ENCODE data around the gene SETX. TPM values are rescaled to one million over a fixed set of nuclear protein-coding genes. Genes with fewer than 3 reads are reported as not detected.

The SETX gene
- total RNA-seq, 1 donor from 2014 or later: 78.2 TPM

GRCh38 chr9:132241840-132242620 lies 112.8 kb downstream of the SETX start:
- intact Hi-C loops (cut with micrococcal nuclease): loop anchor here (1.0 to 10.0 kb wide), 15 partner anchors 17 to 1827 kb away; partner anchors contain the start of genes BRD3, EXOSC2, FAM78A and MED27

GRCh38 chr9:132241483-132241839 lies 113.3 kb downstream of the SETX start:
- intact Hi-C loops (cut with micrococcal nuclease): loop anchor here (1.0 to 10.0 kb wide), 15 partner anchors 18 to 1827 kb away; partner anchors contain the start of genes BRD3, EXOSC2, FAM78A and MED27

- intact Hi-C loops (cut with micrococcal nuclease): loop anchor here (1.0 to 10.0 kb wide), 15 partner anchors 18 to 1828 kb away; partner anchors contain the start of genes BRD3, EXOSC2, FAM78A and MED27
Observed at GRCh38 chr9:132240841-132241482, 113.8 kb downstream of the SETX start.

GRCh38 chr9:132239999-132240840 lies 114.6 kb downstream of the SETX start:
- intact Hi-C loops (cut with micrococcal nuclease): loop anchor here (2.0 to 10.0 kb wide), 5 partner anchors 79 to 1829 kb away; partner anchors contain the start of genes BRD3, FAM78A and POMT1

- intact Hi-C loops (cut with micrococcal nuclease): no loop called here
Observed at GRCh38 chr9:132239518-132239917, 115.3 kb downstream of the SETX start.

- intact Hi-C loops (cut with micrococcal nuclease): no loop called here
Observed at GRCh38 chr9:132238992-132239391, 115.8 kb downstream of the SETX start.

- intact Hi-C loops (cut with micrococcal nuclease): no loop called here
Observed at GRCh38 chr9:132238026-132238972, 116.5 kb downstream of the SETX start.

- intact Hi-C loops (cut with micrococcal nuclease): no loop called here
Observed at GRCh38 chr9:132237481-132237880, 117.3 kb downstream of the SETX start.

GRCh38 chr9:132236662-132237311 lies 118.0 kb downstream of the SETX start:
- intact Hi-C loops (cut with micrococcal nuclease): loop anchor here (1.0 kb wide), 3 partner anchors 67 to 481 kb away; no protein-coding TSS in a partner anchor

GRCh38 chr9:132235894-132236661 lies 118.7 kb downstream of the SETX start:
- intact Hi-C loops (cut with micrococcal nuclease): loop anchor here (1.0 kb wide), 3 partner anchors 67 to 481 kb away; no protein-coding TSS in a partner anchor

- intact Hi-C loops (cut with micrococcal nuclease): no loop called here
Observed at GRCh38 chr9:132235125-132235524, 119.7 kb downstream of the SETX start.

- intact Hi-C loops (cut with micrococcal nuclease): no loop called here
Observed at GRCh38 chr9:132234535-132234934, 120.3 kb downstream of the SETX start.

GRCh38 chr9:132233138-132233537 lies 121.6 kb downstream of the SETX start:
- intact Hi-C loops (cut with micrococcal nuclease): no loop called here

- intact Hi-C loops (cut with micrococcal nuclease): no loop called here
Observed at GRCh38 chr9:132232522-132232921, 122.3 kb downstream of the SETX start.

- intact Hi-C loops (cut with micrococcal nuclease): no loop called here
Observed at GRCh38 chr9:132231019-132231701, 123.6 kb downstream of the SETX start.

GRCh38 chr9:132230605-132231004 lies 124.2 kb downstream of the SETX start:
- intact Hi-C loops (cut with micrococcal nuclease): no loop called here

GRCh38 chr9:132228062-132228461 lies 126.7 kb downstream of the SETX start:
- intact Hi-C loops (cut with micrococcal nuclease): no loop called here
